22Rv1 (cell line): Measurements from ENCODE around the gene MS4A7.
"Not testable (repeated sequence)": the region's sequence is repeated elsewhere in the genome, so short reads cannot be mapped to it uniquely, and the experiment has no call there.

Experiments used
- H3K27ac ChIP-seq: fragments of 450-650 bp; 2 replicates; pipeline ENCODE4 v1.5.1; 2017
- CTCF ChIP-seq: fragments of 450-650 bp; IDR thresholded peaks from 2 replicates; pipeline ENCODE4 v1.5.1; 2017; ENCODE audit warnings: mild to moderate bottlenecking
- ZFX ChIP-seq: fragments of 450-650 bp; IDR thresholded peaks from 2 replicates; pipeline ENCODE4 v1.6.1; 2017; ENCODE audit warnings: antibody characterized with exemption, borderline replicate concordance

The MS4A7 gene

GRCh38 chr11:60362241-60362640 is 16.1 kb upstream of the MS4A7 start:
- no peak overlapping the region for H3K27ac ChIP-seq
- TF ChIP-seq ZFX (no peak), CTCF (no peak)

- no peak overlapping the region for H3K27ac ChIP-seq
Measured at GRCh38 chr11:60363542-60364470, 14.5 kb upstream of the MS4A7 start.

GRCh38 chr11:60366262-60366904 is 11.9 kb upstream of the MS4A7 start:
- not testable (repeated sequence) for H3K27ac ChIP-seq

More at GRCh38 chr11:60363542-60364470, 14.5 kb upstream of the MS4A7 start:
- TF ChIP-seq CTCF (peak; percentile 85), ZFX (no peak)

GRCh38 chr11:60367009-60367408 is 11.3 kb upstream of the MS4A7 start:
- H3K27ac ChIP-seq: no peak overlapping the region
- TF ChIP-seq CTCF (no peak), ZFX (no peak)

GRCh38 chr11:60367896-60368295 is 10.4 kb upstream of the MS4A7 start:
- TF ChIP-seq CTCF (no peak), ZFX (no peak)

GRCh38 chr11:60370252-60370810 is 8.0 kb upstream of the MS4A7 start:
- H3K27ac ChIP-seq: peak overlapping the region; percentile 58
- TF ChIP-seq CTCF (no peak), ZFX (no peak)

More at GRCh38 chr11:60367896-60368295, 10.4 kb upstream of the MS4A7 start:
- no peak overlapping the region for H3K27ac ChIP-seq

GRCh38 chr11:60370811-60371298 is 7.5 kb upstream of the MS4A7 start:
- no peak for TF ChIP-seq CTCF
- no peak for TF ChIP-seq ZFX
- H3K27ac ChIP-seq: peak overlapping the region; percentile 58
